Hepatocyte (in vitro differentiated cells): ENCODE data around the gene FMNL1.

Source experiments
- CTCF ChIP-seq: fragments of 200-600 bp; sonication (generic); IDR thresholded peaks from 2 replicates; pipeline ENCODE4 v1.5.1; 2016; ENCODE audit warnings: antibody characterized with exemption, mild to moderate bottlenecking; ENCODE audit not compliant: poor library complexity
- EZH2 ChIP-seq: fragments of 200-600 bp; sonication (generic); IDR thresholded peaks from 2 replicates; pipeline ENCODE4 v1.6.1; 2016; ENCODE audit warnings: antibody characterized with exemption, mild to moderate bottlenecking, borderline replicate concordance

- no peak for TF ChIP-seq EZH2
- TF ChIP-seq CTCF: no peak
Measured at GRCh38 chr17:45200701-45201100, 21.0 kb upstream of the FMNL1 start.
